ENCODE results near the gene SMOC1. TPM values are rescaled to one million over a fixed set of nuclear protein-coding genes. Genes with fewer than 3 reads are reported as not detected.

The SMOC1 gene
- total RNA-seq, 1 donor from 2014 or later, result 89.3 TPM

DNA sequence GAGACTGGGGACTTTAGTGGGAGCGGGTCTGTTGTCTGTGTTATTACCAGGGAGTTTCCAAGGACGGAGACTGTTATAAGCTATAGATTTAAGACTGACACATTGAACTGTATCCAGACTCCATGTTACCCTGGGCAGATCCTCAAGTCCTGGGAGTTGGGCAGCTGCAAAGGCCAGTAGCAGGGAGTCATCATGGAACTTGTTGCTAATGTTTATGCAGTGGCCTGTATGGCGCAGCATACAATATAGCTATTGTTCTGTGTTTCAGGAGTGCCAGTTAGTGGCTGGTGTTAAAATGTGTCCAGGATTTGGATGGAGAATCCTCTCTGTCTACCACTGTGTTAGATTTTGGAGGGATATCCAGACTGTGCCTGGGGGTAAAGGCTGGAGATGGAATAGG lies 31.7 kb downstream of the SMOC1 start:
- peaks cover 28% of the 10 kb centered on the region for H3K4me1 ChIP-seq
- peaks cover 100% of the 10 kb centered on the region for H3K79me2 ChIP-seq (ENCODE audit: low read depth)
- DNase-seq (ENCODE audit: low spot score), result no peak
- no peaks in the 10 kb centered on the region for H3K27me3 ChIP-seq
- H3K4me3 Mint-ChIP-seq, result no peak overlapping the region
- H3F3A ChIP-seq (ENCODE audit: low read depth), result peaks cover 3% of the 10 kb centered on the region
- H3K4me1 Mint-ChIP-seq, result peaks cover 5% of the 10 kb centered on the region
- no peaks in the 10 kb centered on the region for H3K9me3 ChIP-seq (ENCODE audit: low read depth)
- no peak overlapping the region for H3K27ac Mint-ChIP-seq
- H3K4me2 ChIP-seq, result no peak overlapping the region
- H3K9ac ChIP-seq, result no peak overlapping the region
- no peaks in the 10 kb centered on the region for H3K36me3 ChIP-seq
- H3K27me3 Mint-ChIP-seq (ENCODE audit: insufficient read depth, low read depth), result peaks cover 2% of the 10 kb centered on the region
- H3K4me3 ChIP-seq, result no peak overlapping the region
- no peak overlapping the region for H2AFZ ChIP-seq (replicated peaks)
- peaks cover 2% of the 10 kb centered on the region for H3K9me3 Mint-ChIP-seq
- peaks cover 100% of the 10 kb centered on the region for H4K20me1 ChIP-seq (ENCODE audit: low read depth)
- TF ChIP-seq EZH2phosphoT487 (IDR thresholded peaks at IDR 0.05) (no peak), EZH2 (IDR thresholded peaks at IDR 0.05) (no peak)
- TF ChIP-seq, protein P1, sequence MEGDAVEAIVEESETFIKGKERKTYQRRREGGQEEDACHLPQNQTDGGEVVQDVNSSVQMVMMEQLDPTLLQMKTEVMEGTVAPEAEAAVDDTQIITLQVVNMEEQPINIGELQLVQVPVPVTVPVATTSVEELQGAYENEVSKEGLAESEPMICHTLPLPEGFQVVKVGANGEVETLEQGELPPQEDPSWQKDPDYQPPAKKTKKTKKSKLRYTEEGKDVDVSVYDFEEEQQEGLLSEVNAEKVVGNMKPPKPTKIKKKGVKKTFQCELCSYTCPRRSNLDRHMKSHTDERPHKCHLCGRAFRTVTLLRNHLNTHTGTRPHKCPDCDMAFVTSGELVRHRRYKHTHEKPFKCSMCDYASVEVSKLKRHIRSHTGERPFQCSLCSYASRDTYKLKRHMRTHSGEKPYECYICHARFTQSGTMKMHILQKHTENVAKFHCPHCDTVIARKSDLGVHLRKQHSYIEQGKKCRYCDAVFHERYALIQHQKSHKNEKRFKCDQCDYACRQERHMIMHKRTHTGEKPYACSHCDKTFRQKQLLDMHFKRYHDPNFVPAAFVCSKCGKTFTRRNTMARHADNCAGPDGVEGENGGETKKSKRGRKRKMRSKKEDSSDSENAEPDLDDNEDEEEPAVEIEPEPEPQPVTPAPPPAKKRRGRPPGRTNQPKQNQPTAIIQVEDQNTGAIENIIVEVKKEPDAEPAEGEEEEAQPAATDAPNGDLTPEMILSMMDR (IDR thresholded peaks at IDR 0.05), result no peak
- peaks cover 2% of the 10 kb centered on the region for H3K36me3 Mint-ChIP-seq
- H3K27ac ChIP-seq, result no peak overlapping the region

DNA sequence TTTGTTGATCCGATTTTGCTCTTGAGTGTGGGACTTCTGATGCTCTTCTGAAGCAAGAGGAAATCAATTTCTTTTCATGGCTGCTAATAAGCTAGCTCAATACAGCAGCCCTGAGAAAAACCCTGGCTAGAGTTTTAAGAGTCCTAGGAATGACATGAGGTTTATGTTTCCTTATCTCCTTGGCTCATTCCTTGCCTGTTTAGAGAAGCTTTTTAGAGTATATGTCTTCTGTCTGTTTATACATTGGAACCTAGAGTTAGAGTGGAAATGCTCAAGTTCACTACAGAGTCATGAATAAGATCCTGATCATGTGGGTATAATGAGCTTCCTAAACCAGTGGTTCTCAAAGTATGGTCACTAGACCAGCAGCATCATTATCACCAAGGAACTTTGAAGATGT lies 34.5 kb downstream of the SMOC1 start:
- Mint-ChIP-seq H3K4me1 (peaks cover 5% of the 10 kb centered on the region), H3K36me3 (peaks cover 2% of the 10 kb centered on the region), H3K27me3 (ENCODE audit: insufficient read depth, low read depth) (peaks cover 2% of the 10 kb centered on the region), H3K27ac (no peak overlapping the region), H3K4me3 (no peak overlapping the region), H3K9me3 (peaks cover 2% of the 10 kb centered on the region)
- no peak overlapping the region for H3K4me3 ChIP-seq
- no peak overlapping the region for H3K4me2 ChIP-seq
- H2AFZ ChIP-seq (replicated peaks), result no peak overlapping the region
- H4K20me1 ChIP-seq (ENCODE audit: low read depth), result peaks cover 100% of the 10 kb centered on the region
- H3K36me3 ChIP-seq, result no peaks in the 10 kb centered on the region
- no peak for DNase-seq (ENCODE audit: low spot score)
- H3K27me3 ChIP-seq, result no peaks in the 10 kb centered on the region
- H3K4me1 ChIP-seq, result peaks cover 24% of the 10 kb centered on the region
- no peak overlapping the region for H3K27ac ChIP-seq
- peaks cover 3% of the 10 kb centered on the region for H3F3A ChIP-seq (ENCODE audit: low read depth)
- TF ChIP-seq EZH2phosphoT487 (IDR thresholded peaks at IDR 0.05) (no peak), EZH2 (IDR thresholded peaks at IDR 0.05) (no peak)
- TF ChIP-seq, protein P1 (IDR thresholded peaks at IDR 0.05), result no peak
- no peaks in the 10 kb centered on the region for H3K9me3 ChIP-seq (ENCODE audit: low read depth)
- no peak overlapping the region for H3K9ac ChIP-seq
- H3K79me2 ChIP-seq (ENCODE audit: low read depth), result peaks cover 100% of the 10 kb centered on the region

DNA sequence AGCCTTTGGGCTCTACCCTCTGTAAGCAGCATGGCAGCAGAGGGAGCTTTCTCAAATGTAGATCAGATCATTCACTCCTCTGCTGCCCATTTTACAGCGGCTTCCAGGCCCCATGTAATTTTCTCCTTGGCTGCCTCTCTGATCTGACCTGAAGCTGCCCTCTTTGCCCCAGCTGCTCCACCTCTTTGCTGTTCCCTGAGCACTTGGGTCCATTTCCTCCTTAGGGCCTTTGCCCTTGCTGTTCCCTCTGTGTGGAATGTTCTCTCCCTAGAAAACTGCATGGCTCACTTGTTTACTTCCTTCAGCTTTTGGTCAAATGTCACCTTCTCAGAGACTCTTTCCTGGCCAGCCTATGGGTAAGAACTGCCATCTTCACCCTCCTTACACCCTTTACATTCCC lies 37.2 kb downstream of the SMOC1 start:
- no peak overlapping the region for H3K4me3 ChIP-seq
- H3F3A ChIP-seq (ENCODE audit: low read depth), result peaks cover 3% of the 10 kb centered on the region
- Mint-ChIP-seq H3K36me3 (peaks cover 2% of the 10 kb centered on the region), H3K4me1 (peaks cover 14% of the 10 kb centered on the region), H3K27me3 (ENCODE audit: insufficient read depth, low read depth) (no peaks in the 10 kb centered on the region), H3K27ac (no peak overlapping the region), H3K4me3 (no peak overlapping the region), H3K9me3 (no peaks in the 10 kb centered on the region)
- DNase-seq (ENCODE audit: low spot score), result no peak
- H3K27ac ChIP-seq, result no peak overlapping the region
- peaks cover 22% of the 10 kb centered on the region for H3K4me1 ChIP-seq
- no peak overlapping the region for H3K9ac ChIP-seq
- peaks cover 100% of the 10 kb centered on the region for H4K20me1 ChIP-seq (ENCODE audit: low read depth)
- peaks cover 100% of the 10 kb centered on the region for H3K79me2 ChIP-seq (ENCODE audit: low read depth)
- TF ChIP-seq EZH2 (IDR thresholded peaks at IDR 0.05) (no peak), EZH2phosphoT487 (IDR thresholded peaks at IDR 0.05) (no peak)
- TF ChIP-seq, protein P1 (IDR thresholded peaks at IDR 0.05), result no peak
- H3K4me2 ChIP-seq, result no peak overlapping the region
- H2AFZ ChIP-seq (replicated peaks), result no peak overlapping the region
- no peaks in the 10 kb centered on the region for H3K27me3 ChIP-seq
- H3K9me3 ChIP-seq (ENCODE audit: low read depth), result no peaks in the 10 kb centered on the region
- H3K36me3 ChIP-seq, result no peaks in the 10 kb centered on the region
